Common myeloid progenitor, CD34-positive (primary cell): ENCODE data around the gene SSBP2.
A peak's percentile ranks its signal among the peaks of the same experiment; 100 is the strongest.

Source experiments
- CTCF ChIA-PET: fragments of 350-600 bp; sonication (Branson Sonifier 250); formaldehyde crosslinking; loops from one replicate; lab custom pipeline; 2021; ENCODE audit warnings: antibody characterized with exemption; lab: Charles Lee
- POLR2A ChIA-PET: fragments of 350-600 bp; sonication (Branson Sonifier 250); formaldehyde crosslinking; loops from one replicate; lab custom pipeline; 2021; ENCODE audit warnings: antibody characterized with exemption; lab: Charles Lee
- DNase-seq, 3 donors: peaks; one replicate each; pipeline versions ENCODE4 v3.0.0 to v3.0.0-alpha.2; 2013
- H3K27ac ChIP-seq, 2 experiments: 1 replicate in 1 of 2; 2 replicates in 1 of 2; pipeline ENCODE4 v1.7.0; 2013; ENCODE audit warnings: inconsistent platforms in 2 of 2, low read length in 2 of 2, mild to moderate bottlenecking in 2 of 2, low read depth in 1 of 2, moderate library complexity in 1 of 2; ENCODE audit not compliant: severe bottlenecking in 2 of 2, insufficient read depth in 1 of 2, poor library complexity in 1 of 2
- H3K27me3 ChIP-seq, 5 experiments: replicated peaks in 2 of 5; 1 replicate in 3 of 5; 2 replicates in 2 of 5; pipeline versions ENCODE4 v1.6.1 to v1.7.0; 2013; ENCODE audit warnings: low read length in 4 of 5, mild to moderate bottlenecking in 2 of 5, moderate library complexity in 2 of 5, inconsistent platforms in 1 of 5; ENCODE audit not compliant: insufficient read depth in 5 of 5, control insufficient read depth in 4 of 5
- H3K36me3 ChIP-seq, 4 experiments: 1 replicate in 2 of 4; 2 replicates in 2 of 4; pipeline versions ENCODE4 v1.6.1 to v1.7.0; 2013; ENCODE audit warnings: low read length in 3 of 4, control low read depth in 1 of 4, mild to moderate bottlenecking in 1 of 4; ENCODE audit not compliant: control insufficient read depth in 4 of 4, insufficient read depth in 4 of 4
- H3K4me1 ChIP-seq, 4 experiments: 1 replicate in 3 of 4; 2 replicates in 1 of 4; pipeline versions ENCODE4 v1.6.1 to v1.7.1; 2013; ENCODE audit warnings: low read length in 3 of 4, mild to moderate bottlenecking in 3 of 4, control low read depth in 1 of 4, inconsistent platforms in 1 of 4, moderate library complexity in 1 of 4; ENCODE audit not compliant: control insufficient read depth in 4 of 4, insufficient read depth in 4 of 4; ENCODE audit errors: control extremely low read depth in 1 of 4
- H3K4me3 ChIP-seq, 7 experiments: 1 replicate in 4 of 7; 2 replicates in 3 of 7; pipeline versions ENCODE4 v1.5.1 to v1.7.0; 2013; ENCODE audit warnings: mild to moderate bottlenecking in 7 of 7, low read length in 6 of 7, moderate library complexity in 6 of 7, inconsistent platforms in 2 of 7, low read depth in 2 of 7, control low read depth in 1 of 7; ENCODE audit not compliant: insufficient read depth in 4 of 7, control insufficient read depth in 1 of 7; ENCODE audit errors: extremely low read depth in 1 of 7
- H3K9me3 ChIP-seq, 5 experiments: 1 replicate in 4 of 5; 2 replicates in 1 of 5; pipeline versions ENCODE4 v1.6.1 to v1.7.1; 2013; ENCODE audit warnings: low read length in 4 of 5, mild to moderate bottlenecking in 2 of 5, inconsistent platforms in 1 of 5, low read depth in 1 of 5, moderate library complexity in 1 of 5; ENCODE audit not compliant: control insufficient read depth in 4 of 5, insufficient read depth in 2 of 5; ENCODE audit errors: control extremely low read depth in 1 of 5
- WGBS: methylation state at CpG from one replicate; pipeline ENCODE4 v1.1.5; 2013; ENCODE audit not compliant: insufficient coverage; 5-methylcytosine and 5-hydroxymethylcytosine counted together

Gene SSBP2

GRCh38 chr5:81726297-81726696 is 24.6 kb downstream of the SSBP2 start:
- peaks cover 0 to under 1% (median 0%) of the 10 kb centered on the region in 4 experiments for H3K36me3 ChIP-seq
- WGBS, result 100% methylated on average over 1 of the region's 1 CpG
- peak overlapping the region in 1 of 2 experiments; percentile 30 for H3K27ac ChIP-seq
- POLR2A ChIA-PET, result no interaction called here
- CTCF ChIA-PET, result interaction anchor here (0.9 kb wide), 1 partner anchor 8 kb away, joined by 3 read pairs; no protein-coding TSS in a partner anchor
- H3K4me1 ChIP-seq, result peaks cover 5 to 49% (median 24%) of the 10 kb centered on the region in 4 experiments
- H3K9me3 ChIP-seq, result no peaks in the 10 kb centered on the region
- DNase-seq, result no peak
- no peaks in the 10 kb centered on the region for H3K27me3 ChIP-seq
- H3K4me3 ChIP-seq, result no peak overlapping the region

DNA sequence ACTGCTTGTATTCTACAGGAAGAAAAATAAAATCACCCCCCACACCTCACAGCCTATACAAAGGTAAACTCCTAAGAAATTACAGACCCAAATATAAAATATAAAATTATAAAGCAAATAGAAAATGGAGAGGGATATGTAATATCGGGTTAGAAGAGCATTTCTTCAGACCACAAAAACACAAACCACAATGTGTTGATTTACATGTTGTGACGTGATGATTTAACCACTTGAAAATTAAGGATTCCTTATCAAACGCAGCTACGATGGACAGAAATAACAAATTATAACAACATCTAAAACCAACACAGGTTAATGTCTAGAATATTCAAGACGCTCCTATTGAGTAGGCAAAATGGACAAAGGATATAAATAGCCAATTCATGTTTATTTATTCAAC is 26.3 kb downstream of the SSBP2 start:
- peak overlapping the region in 1 of 7 experiments; percentile 43 for H3K4me3 ChIP-seq
- DNase-seq, result peak; percentile 43 to 80 (median 65)
- no peak overlapping the region for H3K27ac ChIP-seq
- POLR2A ChIA-PET, result interaction anchor here (0.6 kb wide), 1 partner anchor 9 kb away, joined by 3 read pairs; no protein-coding TSS in a partner anchor
- no peaks in the 10 kb centered on the region for H3K9me3 ChIP-seq
- peaks cover 0 to 1% (median 0%) of the 10 kb centered on the region in 4 experiments for H3K36me3 ChIP-seq
- peaks cover 14 to 62% (median 25%) of the 10 kb centered on the region in 4 experiments for H3K4me1 ChIP-seq
- CTCF ChIA-PET, result interaction anchor here (1.0 kb wide), 1 partner anchor 10 kb away, joined by 3 read pairs; no protein-coding TSS in a partner anchor
- no CpG with 5 or more reads among the region's 5 CpGs for WGBS
- H3K27me3 ChIP-seq, result no peaks in the 10 kb centered on the region

- peaks cover 17 to 66% (median 30%) of the 10 kb centered on the region in 4 experiments for H3K4me1 ChIP-seq
- CTCF ChIA-PET, result interaction anchor here (1.0 kb wide), 1 partner anchor 11 kb away, joined by 3 read pairs; no protein-coding TSS in a partner anchor
- peaks cover 0 to 3% (median 0%) of the 10 kb centered on the region in 4 experiments for H3K36me3 ChIP-seq
- H3K9me3 ChIP-seq, result no peaks in the 10 kb centered on the region
- no peak overlapping the region for H3K27ac ChIP-seq
- DNase-seq, result no peak
- no CpG with 5 or more reads among the region's 1 CpG for WGBS
- H3K27me3 ChIP-seq, result no peaks in the 10 kb centered on the region
- POLR2A ChIA-PET, result interaction anchor here (0.6 kb wide), 1 partner anchor 8 kb away, joined by 3 read pairs; no protein-coding TSS in a partner anchor
- peak overlapping the region in 1 of 7 experiments; percentile 21 for H3K4me3 ChIP-seq
Observed at GRCh38 chr5:81724108-81724507, 26.8 kb downstream of the SSBP2 start.

DNA sequence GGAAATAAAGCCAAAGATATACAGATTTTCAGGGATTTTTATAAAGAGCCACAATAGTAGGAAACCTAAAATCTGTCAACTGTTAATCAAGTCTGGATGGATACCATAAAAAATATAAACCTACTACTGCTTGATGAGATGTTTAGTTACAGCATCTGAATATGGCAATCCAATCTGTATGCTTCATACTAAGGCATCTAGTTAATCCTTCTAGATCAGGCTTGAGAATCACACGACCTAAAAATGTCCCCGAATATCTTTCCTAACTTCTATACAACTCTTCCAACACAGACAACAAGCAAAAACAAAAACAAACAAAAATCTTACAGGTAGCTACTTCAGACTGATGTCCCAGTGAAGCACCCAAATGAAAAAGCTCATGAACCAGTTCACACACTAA is 29.8 kb downstream of the SSBP2 start:
- H3K27me3 ChIP-seq, result no peaks in the 10 kb centered on the region
- H3K27ac ChIP-seq, result no peak overlapping the region
- POLR2A ChIA-PET, result no interaction called here
- H3K4me1 ChIP-seq, result peaks cover 23 to 84% (median 36%) of the 10 kb centered on the region in 4 experiments
- no peak overlapping the region for H3K4me3 ChIP-seq
- WGBS, result 100% methylated on average over 2 of the region's 2 CpGs
- CTCF ChIA-PET, result no interaction called here
- no peak for DNase-seq
- peaks cover 0 to 3% (median 0%) of the 10 kb centered on the region in 4 experiments for H3K36me3 ChIP-seq
- no peaks in the 10 kb centered on the region for H3K9me3 ChIP-seq

DNA sequence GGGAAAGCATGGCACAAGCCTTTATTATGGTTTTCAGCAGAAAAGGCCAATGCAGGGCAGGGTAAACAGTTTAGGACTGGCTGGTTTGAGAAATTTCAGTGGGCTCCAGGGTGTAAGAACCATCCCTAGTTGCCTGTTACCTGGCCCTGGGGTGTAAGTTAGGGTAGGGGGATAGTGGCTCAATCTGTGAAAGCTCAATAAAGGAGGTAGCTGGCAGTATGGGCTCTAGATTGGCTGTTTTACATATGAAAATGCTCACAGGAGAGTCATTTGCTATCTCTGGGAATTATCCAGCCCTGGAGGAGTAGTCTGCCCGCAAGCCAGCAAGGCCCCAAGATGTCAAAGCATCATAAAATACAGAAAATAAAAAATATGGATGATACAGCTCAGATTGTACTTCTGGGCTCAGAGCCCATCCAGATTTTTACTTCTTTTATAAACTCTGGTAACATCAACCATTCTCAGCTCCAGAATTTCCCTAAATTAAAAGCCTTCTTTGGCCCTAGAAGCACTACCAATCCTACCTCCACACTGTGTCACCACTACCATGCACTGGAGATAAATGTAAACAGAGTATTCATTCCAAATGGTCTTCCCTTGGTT is 31.1 kb downstream of the SSBP2 start:
- Histone ChIP-seq H3K27me3 (no peaks in the 10 kb centered on the region), H3K36me3 (peaks cover 0 to 3% (median 1%) of the 10 kb centered on the region in 4 experiments), H3K4me1 (peaks cover 23 to 79% (median 32%) of the 10 kb centered on the region in 4 experiments), H3K9me3 (peaks cover 0 to 2% (median 0%) of the 10 kb centered on the region in 5 experiments), H3K4me3 (peak overlapping the region in 1 of 7 experiments; percentile 27), H3K27ac (peak overlapping the region in 1 of 2 experiments; percentile 4)
- no peak for DNase-seq
- no CpG with 5 or more reads among the region's 1 CpG for WGBS
- ChIA-PET POLR2A (no interaction called here), CTCF (interaction anchor here (1.0 to 1.6 kb wide), 4 partner anchors 10 to 203 kb away, joined by 3 to 4 read pairs (median 4); no protein-coding TSS in a partner anchor)

DNA sequence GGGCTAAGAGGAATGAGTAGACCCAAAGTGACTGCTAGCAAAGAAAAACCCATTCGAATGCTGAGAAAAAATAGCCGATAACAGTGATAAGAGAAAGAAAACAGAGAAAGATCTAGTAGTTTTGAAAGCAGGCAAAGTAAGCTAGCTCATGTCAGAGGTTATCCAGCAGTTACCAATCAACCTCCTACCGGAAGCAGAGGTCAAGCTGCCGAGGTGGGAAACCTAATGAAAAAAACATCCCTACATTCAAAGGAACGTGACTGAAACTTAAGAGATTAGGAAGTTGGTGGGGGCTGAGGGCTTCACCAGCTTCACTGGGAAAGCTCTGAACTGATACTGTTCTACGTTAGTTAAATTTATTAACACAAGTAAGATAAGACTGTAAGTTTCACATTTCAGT is 32.6 kb downstream of the SSBP2 start:
- Histone ChIP-seq H3K27me3 (no peaks in the 10 kb centered on the region), H3K9me3 (peaks cover 0 to 2% (median 0%) of the 10 kb centered on the region in 5 experiments), H3K27ac (peak overlapping the region in 1 of 2 experiments; percentile 3), H3K4me1 (peaks cover 22 to 66% (median 25%) of the 10 kb centered on the region in 4 experiments), H3K36me3 (peaks cover 2 to 3% (median 3%) of the 10 kb centered on the region in 4 experiments), H3K4me3 (peak overlapping the region in 2 of 7 experiments; percentile 6 to 8)
- CTCF ChIA-PET, result interaction anchor here (1.0 to 1.9 kb wide), 4 partner anchors 10 to 112 kb away, joined by 3 to 6 read pairs (median 3); no protein-coding TSS in a partner anchor
- DNase-seq, result peak; percentile 22 to 66 (median 55)
- POLR2A ChIA-PET, result interaction anchor here (1.2 kb wide), 1 partner anchor 11 kb away, joined by 3 read pairs; no protein-coding TSS in a partner anchor
- 66% methylated on average over 2 of the region's 6 CpGs for WGBS
